HepG2 (cell line): ENCODE measurements around the gene AUTS2. TPM values are rescaled to one million over a fixed set of nuclear protein-coding genes. Genes with fewer than 3 reads are reported as not detected.

Source experiments
- ATAC-seq: fragments of 200-7000 bp; cut with Tn5 transposase; 3 replicates; pipeline ENCODE4 v1.9.1; 2020; ENCODE audit warnings: mild to moderate bottlenecking, moderate library complexity
- BruUV-seq: library from RNA; stranded (reverse); fragments of 400-500 nt; replicated peaks from 2 replicates; lab custom pipeline; 2021; lab: Mats Ljungman, UMichigan
- CTCF ChIA-PET: fragments of 300-600 bp; formaldehyde crosslinking; extraction: SDS; loops from one replicate; lab custom pipeline; 2021; ENCODE audit warnings: low total read pairs, inconsistent platforms, low intra/inter-chr PET ratio; lab: Yijun Ruan, JAX
- POLR2A ChIA-PET: fragments of 350-600 bp; sonication (Branson Sonifier 250); formaldehyde crosslinking; loops from one replicate; lab custom pipeline; 2020; ENCODE audit warnings: antibody characterized with exemption, inconsistent platforms; lab: Yijun Ruan, JAX
- DNase-seq: peaks from one replicate; pipeline ENCODE4 v3.0.0-alpha.2; 2015; ENCODE audit warnings: low spot score
- FAIRE-seq: peaks from 3 replicates; lab custom pipeline; 2011; peaks lifted over from hg19 to GRCh38; lab: Jason Lieb, UNC
- H2AFZ ChIP-seq: one replicate; pipeline ENCODE4 v1.6.1; 2011; ENCODE audit warnings: low read length, inconsistent platforms
- H3K27ac ChIP-seq: fragments of 300-600 bp; 3 replicates; pipeline ENCODE4 v1.8.0; 2011; ENCODE audit warnings: mixed run types, mild to moderate bottlenecking, mixed read lengths, low read length, inconsistent platforms; ENCODE audit not compliant: insufficient read depth; ENCODE audit errors: extremely low read length
- H3K27me3 ChIP-seq, 2 experiments: fragments of 200-600 bp in 1 of 2; 2 replicates in 1 of 2; 3 replicates in 1 of 2; pipeline versions ENCODE4 v1.6.0 to v1.8.0; 2011; ENCODE audit warnings: low read length in 2 of 2, mild to moderate bottlenecking in 2 of 2, moderate library complexity in 2 of 2, inconsistent platforms in 1 of 2; ENCODE audit not compliant: insufficient read depth in 2 of 2, control insufficient read depth in 1 of 2
- H3K36me3 ChIP-seq, 2 experiments: fragments of 200-600 bp in 1 of 2; replicated peaks in 1 of 2; 2 replicates in 1 of 2; 3 replicates in 1 of 2; pipeline versions ENCODE4 v1.5.1 to v1.8.0; 2011; ENCODE audit warnings: low read length in 2 of 2, inconsistent platforms in 1 of 2; ENCODE audit not compliant: insufficient read depth in 2 of 2, control insufficient read depth in 1 of 2
- H3K4me1 ChIP-seq: 2 replicates; pipeline ENCODE4 v1.5.1; 2012; ENCODE audit warnings: low read length, inconsistent platforms; ENCODE audit not compliant: insufficient read depth
- H3K4me2 ChIP-seq: 2 replicates; pipeline ENCODE4 v1.6.0; 2011; ENCODE audit warnings: low read depth, low read length, inconsistent platforms
- H3K4me3 ChIP-seq, 3 experiments: fragments of 200-600 bp in 1 of 3; sonication (generic), shearing (Covaris generic) in 1 of 3; replicated peaks in 1 of 3; 2 replicates each; pipeline ENCODE4 v1.5.1; 2011 to 2016; ENCODE audit warnings: low read length in 3 of 3, inconsistent platforms in 2 of 3, low read depth in 2 of 3, mild to moderate bottlenecking in 2 of 3, control low read depth in 1 of 3, mixed read lengths in 1 of 3; ENCODE audit not compliant: insufficient read depth in 1 of 3
- H3K79me2 ChIP-seq: one replicate; pipeline ENCODE4 v1.6.1; 2011; ENCODE audit warnings: low read length, inconsistent platforms; ENCODE audit not compliant: insufficient read depth
- H3K9ac ChIP-seq: 2 replicates; pipeline ENCODE4 v1.6.0; 2011; ENCODE audit warnings: mild to moderate bottlenecking, low read depth, low read length, inconsistent platforms; ENCODE audit not compliant: insufficient read depth
- H3K9me3 ChIP-seq: 2 replicates; pipeline ENCODE4 v1.5.1; 2012; ENCODE audit warnings: mild to moderate bottlenecking, low read length
- H4K20me1 ChIP-seq: 2 replicates; pipeline ENCODE4 v1.6.0; 2011; ENCODE audit warnings: inconsistent platforms, mild to moderate bottlenecking, low read length, moderate library complexity; ENCODE audit not compliant: insufficient read depth
- HNRNPH1 ChIP-seq: fragments of 200-400 bp; formaldehyde crosslinking; optimal IDR thresholded peaks from 2 replicates; pipeline ENCODE3; 2017; ENCODE audit warnings: mild to moderate bottlenecking, low read depth, low read length
- KMT2A ChIP-seq: sonication (generic); formaldehyde crosslinking; IDR thresholded peaks from 2 replicates; pipeline ENCODE4 v1.4.0; 2020; ENCODE audit warnings: missing genetic modification reagents
- REXO4 ChIP-seq: sonication (generic); formaldehyde crosslinking; IDR thresholded peaks from 2 replicates; pipeline ENCODE4 v1.8.0; 2022; ENCODE audit warnings: missing genetic modification reagents, mild to moderate bottlenecking, borderline replicate concordance
- ZEB1 ChIP-seq: IDR thresholded peaks from 2 replicates; pipeline ENCODE4 v1.6.1; 2012; ENCODE audit warnings: mild to moderate bottlenecking, low read depth, inconsistent platforms; ENCODE audit not compliant: insufficient replicate concordance
- ZMYM3 ChIP-seq: sonication (generic); formaldehyde crosslinking; IDR thresholded peaks from 2 replicates; pipeline ENCODE4 v1.5.1; 2020; ENCODE audit warnings: mild to moderate bottlenecking, missing genetic modification reagents
- ZNF256 ChIP-seq: sonication (generic); formaldehyde crosslinking; conservative IDR thresholded peaks from 2 replicates; pipeline ENCODE4 v1.4.0; 2020; ENCODE audit warnings: missing genetic modification reagents
- ZNF383 ChIP-seq: sonication (generic); formaldehyde crosslinking; IDR thresholded peaks from 2 replicates; pipeline ENCODE4 v1.4.0; 2020; ENCODE audit warnings: missing genetic modification reagents, mild to moderate bottlenecking, borderline replicate concordance
- ZNF607 ChIP-seq: sonication (generic); formaldehyde crosslinking; IDR thresholded peaks from 2 replicates; pipeline ENCODE4 v1.5.1; 2020; ENCODE audit warnings: missing genetic modification reagents, mild to moderate bottlenecking, borderline replicate concordance
- WGBS: methylation state at CpG from one replicate; pipeline ENCODE4 v1.1.6; 2017; ENCODE audit warnings: low lambda C conversion rate; 5-methylcytosine and 5-hydroxymethylcytosine counted together
- in situ Hi-C: cut with HindIII; loops from 2 replicates; pipeline ENCODE4 v1.10.0; 2017; ENCODE audit warnings: low pct_unique_long_range_greater_than_20kb; ENCODE audit not compliant: extremely low pct_ligation_motif_present
- intact Hi-C: fragments of 100-400 bp; cut with micrococcal nuclease; formaldehyde crosslinking; loops from one replicate; pipeline ENCODE4 v1.10.0; 2022; ENCODE audit not compliant: unreplicated experiment
- polyA plus RNA-seq, 8 experiments: library from polyadenylated mRNA; depleted of rRNA in 3 of 8; stranded (reverse) in 7 of 8; unstranded in 1 of 8; fragments of >200 nt; fragmentation: Illumina TruSeq in 4 of 8; extraction: Trizol in 4 of 8; gene quantifications; 2 replicates each; pipeline versions ENCODE4 v1.2.1 to v1.2.3, GENCODE V29; 2011 to 2016; ENCODE audit warnings: low read depth in 4 of 8, missing spikeins in 1 of 8, mixed read lengths in 1 of 8; ENCODE audit not compliant: insufficient read depth in 1 of 8
- total RNA-seq, 5 experiments: library from RNA; depleted of rRNA; stranded (reverse); fragments of >200 nt; fragmentation: Illumina TruSeq; extraction: Trizol; gene quantifications; 2 replicates each; pipeline ENCODE4 v1.2.3, GENCODE V29; 2016; ENCODE audit warnings: low read depth in 1 of 5
- TF ChIP-seq, protein P1 (sequence below), 2 experiments: fragments of 450-650 bp in 1 of 2; sonication (generic) in 1 of 2; formaldehyde crosslinking; IDR thresholded peaks; 2 replicates each; pipeline versions ENCODE4 v1.5.0 to v1.8.0; 2020 to 2022; ENCODE audit warnings: mild to moderate bottlenecking in 1 of 2, missing genetic modification reagents in 1 of 2
- TF ChIP-seq, protein P2 (sequence below): sonication (generic); formaldehyde crosslinking; IDR thresholded peaks from 2 replicates; pipeline ENCODE4 v1.5.1; 2020; ENCODE audit warnings: missing genetic modification reagents, mild to moderate bottlenecking, borderline replicate concordance
- TF ChIP-seq, protein P3 (sequence below): sonication (generic); formaldehyde crosslinking; IDR thresholded peaks from 2 replicates; pipeline ENCODE4 v1.5.0; 2020; ENCODE audit warnings: mild to moderate bottlenecking, missing genetic modification reagents, borderline replicate concordance
- TF ChIP-seq, protein P4 (sequence below): sonication (generic); formaldehyde crosslinking; IDR thresholded peaks from 2 replicates; pipeline ENCODE4 v1.4.0; 2020; ENCODE audit warnings: mild to moderate bottlenecking, low read depth, missing genetic modification reagents

Gene AUTS2
- total and polyA plus RNA-seq, 2 of the 13 experiments (the other 11 are each of a cell fraction or from before 2014, with no cell fraction given) = 0.38 TPM; not detected in 1

DNA sequence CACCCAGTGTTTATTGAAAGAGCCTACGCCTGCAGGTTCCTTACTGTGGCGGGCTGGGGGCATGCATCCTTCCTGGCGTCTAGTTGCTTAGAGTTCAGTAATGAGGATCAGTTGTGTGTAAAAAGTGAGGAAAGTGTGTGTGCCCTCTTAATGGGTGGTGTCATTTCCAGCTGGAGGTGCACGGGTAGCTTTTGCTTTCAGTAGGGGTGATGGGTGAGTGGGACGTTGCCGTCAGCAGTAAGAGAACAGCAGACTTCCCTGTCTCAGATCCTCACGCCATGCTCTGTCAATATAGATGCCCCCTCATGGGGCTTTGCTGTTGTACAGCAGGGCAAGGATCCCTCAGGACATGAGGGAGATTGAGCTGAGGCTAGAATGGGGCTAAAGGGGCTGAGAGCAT is 1181.0 kb downstream of the AUTS2 start:
- TF ChIP-seq, protein P1, sequence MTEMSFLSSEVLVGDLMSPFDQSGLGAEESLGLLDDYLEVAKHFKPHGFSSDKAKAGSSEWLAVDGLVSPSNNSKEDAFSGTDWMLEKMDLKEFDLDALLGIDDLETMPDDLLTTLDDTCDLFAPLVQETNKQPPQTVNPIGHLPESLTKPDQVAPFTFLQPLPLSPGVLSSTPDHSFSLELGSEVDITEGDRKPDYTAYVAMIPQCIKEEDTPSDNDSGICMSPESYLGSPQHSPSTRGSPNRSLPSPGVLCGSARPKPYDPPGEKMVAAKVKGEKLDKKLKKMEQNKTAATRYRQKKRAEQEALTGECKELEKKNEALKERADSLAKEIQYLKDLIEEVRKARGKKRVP (CRISPR knock-in tag; IDR thresholded peaks at IDR 0.05) = no peak
- TF ChIP-seq KMT2A (CRISPR knock-in tag) = no peak
- TF ChIP-seq, protein P2, sequence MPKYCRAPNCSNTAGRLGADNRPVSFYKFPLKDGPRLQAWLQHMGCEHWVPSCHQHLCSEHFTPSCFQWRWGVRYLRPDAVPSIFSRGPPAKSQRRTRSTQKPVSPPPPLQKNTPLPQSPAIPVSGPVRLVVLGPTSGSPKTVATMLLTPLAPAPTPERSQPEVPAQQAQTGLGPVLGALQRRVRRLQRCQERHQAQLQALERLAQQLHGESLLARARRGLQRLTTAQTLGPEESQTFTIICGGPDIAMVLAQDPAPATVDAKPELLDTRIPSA (CRISPR knock-in tag) = no peak
- no peak for TF ChIP-seq REXO4
- TF ChIP-seq, protein P3, sequence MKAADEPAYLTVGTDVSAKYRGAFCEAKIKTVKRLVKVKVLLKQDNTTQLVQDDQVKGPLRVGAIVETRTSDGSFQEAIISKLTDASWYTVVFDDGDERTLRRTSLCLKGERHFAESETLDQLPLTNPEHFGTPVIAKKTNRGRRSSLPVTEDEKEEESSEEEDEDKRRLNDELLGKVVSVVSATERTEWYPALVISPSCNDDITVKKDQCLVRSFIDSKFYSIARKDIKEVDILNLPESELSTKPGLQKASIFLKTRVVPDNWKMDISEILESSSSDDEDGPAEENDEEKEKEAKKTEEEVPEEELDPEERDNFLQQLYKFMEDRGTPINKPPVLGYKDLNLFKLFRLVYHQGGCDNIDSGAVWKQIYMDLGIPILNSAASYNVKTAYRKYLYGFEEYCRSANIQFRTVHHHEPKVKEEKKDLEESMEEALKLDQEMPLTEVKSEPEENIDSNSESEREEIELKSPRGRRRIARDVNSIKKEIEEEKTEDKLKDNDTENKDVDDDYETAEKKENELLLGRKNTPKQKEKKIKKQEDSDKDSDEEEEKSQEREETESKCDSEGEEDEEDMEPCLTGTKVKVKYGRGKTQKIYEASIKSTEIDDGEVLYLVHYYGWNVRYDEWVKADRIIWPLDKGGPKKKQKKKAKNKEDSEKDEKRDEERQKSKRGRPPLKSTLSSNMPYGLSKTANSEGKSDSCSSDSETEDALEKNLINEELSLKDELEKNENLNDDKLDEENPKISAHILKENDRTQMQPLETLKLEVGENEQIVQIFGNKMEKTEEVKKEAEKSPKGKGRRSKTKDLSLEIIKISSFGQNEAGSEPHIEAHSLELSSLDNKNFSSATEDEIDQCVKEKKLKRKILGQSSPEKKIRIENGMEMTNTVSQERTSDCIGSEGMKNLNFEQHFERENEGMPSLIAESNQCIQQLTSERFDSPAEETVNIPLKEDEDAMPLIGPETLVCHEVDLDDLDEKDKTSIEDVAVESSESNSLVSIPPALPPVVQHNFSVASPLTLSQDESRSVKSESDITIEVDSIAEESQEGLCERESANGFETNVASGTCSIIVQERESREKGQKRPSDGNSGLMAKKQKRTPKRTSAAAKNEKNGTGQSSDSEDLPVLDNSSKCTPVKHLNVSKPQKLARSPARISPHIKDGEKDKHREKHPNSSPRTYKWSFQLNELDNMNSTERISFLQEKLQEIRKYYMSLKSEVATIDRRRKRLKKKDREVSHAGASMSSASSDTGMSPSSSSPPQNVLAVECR (CRISPR knock-in tag) = no peak
- no peak for TF ChIP-seq HNRNPH1
- no peak for TF ChIP-seq ZNF383 (CRISPR knock-in tag)
- TF ChIP-seq, protein P4, sequence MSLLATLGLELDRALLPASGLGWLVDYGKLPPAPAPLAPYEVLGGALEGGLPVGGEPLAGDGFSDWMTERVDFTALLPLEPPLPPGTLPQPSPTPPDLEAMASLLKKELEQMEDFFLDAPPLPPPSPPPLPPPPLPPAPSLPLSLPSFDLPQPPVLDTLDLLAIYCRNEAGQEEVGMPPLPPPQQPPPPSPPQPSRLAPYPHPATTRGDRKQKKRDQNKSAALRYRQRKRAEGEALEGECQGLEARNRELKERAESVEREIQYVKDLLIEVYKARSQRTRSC (CRISPR knock-in tag) = no peak
- no peak for TF ChIP-seq ZNF256 (CRISPR knock-in tag)
- TF ChIP-seq ZNF607 (CRISPR knock-in tag) = no peak
- TF ChIP-seq ZMYM3 = no peak
- no peak for TF ChIP-seq ZEB1
- in situ Hi-C loops = no loop called here
- H3K27ac ChIP-seq = no peak overlapping the region
- no TSS peak for BruUV-seq
- H2AFZ ChIP-seq = no peak overlapping the region
- H3K36me3 ChIP-seq = no peaks in the 10 kb centered on the region
- H3K9ac ChIP-seq = no peak overlapping the region
- H3K4me1 ChIP-seq = peaks cover 33% of the 10 kb centered on the region
- H4K20me1 ChIP-seq = no peaks in the 10 kb centered on the region
- ChIA-PET POLR2A (no interaction called here), CTCF (no interaction called here)
- ATAC-seq (no peak), FAIRE-seq (no peak), DNase-seq (no peak)
- H3K4me3 ChIP-seq = no peak overlapping the region
- no peaks in the 10 kb centered on the region for H3K79me2 ChIP-seq
- no peak overlapping the region for H3K4me2 ChIP-seq
- 90% methylated on average over 6 of the region's 7 CpGs for WGBS
- H3K9me3 ChIP-seq = no peaks in the 10 kb centered on the region
- intact Hi-C loops = no loop called here
- H3K27me3 ChIP-seq = no peaks in the 10 kb centered on the region
